Osteocyte (in vitro differentiated cells): ENCODE data around the gene C15orf39. TPM values are rescaled to one million over a fixed set of nuclear protein-coding genes. Genes with fewer than 3 reads are reported as not detected.

Source experiments
- DNase-seq: peaks from one replicate; pipeline ENCODE4 v3.0.0; 2021; ENCODE audit warnings: mixed read lengths; ENCODE audit not compliant: unreplicated experiment; ENCODE audit errors: extremely low spot score
- H3K27ac Mint-ChIP-seq: one replicate; pipeline ENCODE4 v1.8.0; 2021; ENCODE audit warnings: mild to moderate bottlenecking, mixed read lengths; ENCODE audit not compliant: unreplicated experiment
- H3K27me3 Mint-ChIP-seq: one replicate; pipeline ENCODE4 v1.8.0; 2021; ENCODE audit warnings: mixed read lengths; ENCODE audit not compliant: unreplicated experiment
- H3K36me3 Mint-ChIP-seq: one replicate; pipeline ENCODE4 v1.8.0; 2021; ENCODE audit warnings: mixed read lengths; ENCODE audit not compliant: unreplicated experiment
- H3K4me1 Mint-ChIP-seq: one replicate; pipeline ENCODE4 v1.8.0; 2021; ENCODE audit warnings: mixed read lengths; ENCODE audit not compliant: unreplicated experiment
- H3K4me3 Mint-ChIP-seq: one replicate; pipeline ENCODE4 v1.8.0; 2021; ENCODE audit warnings: mild to moderate bottlenecking, moderate library complexity, mixed read lengths; ENCODE audit not compliant: unreplicated experiment
- H3K9me3 Mint-ChIP-seq: one replicate; pipeline ENCODE4 v1.8.0; 2021; ENCODE audit warnings: mixed read lengths; ENCODE audit not compliant: unreplicated experiment
- total RNA-seq: library from RNA; stranded (reverse); gene quantifications from 2 replicates; pipeline ENCODE4 v1.2.1, GENCODE V29; 2021
- TF ChIP-seq, protein P1 (sequence below): fragments of 200-600 bp; sonication (generic); IDR thresholded peaks from 2 replicates; pipeline ENCODE4 v1.5.0; 2021; ENCODE audit warnings: antibody characterized with exemption, mild to moderate bottlenecking, moderate library complexity

Gene C15orf39
- total RNA-seq, 1 donor from 2014 or later: 19.4 TPM

DNA sequence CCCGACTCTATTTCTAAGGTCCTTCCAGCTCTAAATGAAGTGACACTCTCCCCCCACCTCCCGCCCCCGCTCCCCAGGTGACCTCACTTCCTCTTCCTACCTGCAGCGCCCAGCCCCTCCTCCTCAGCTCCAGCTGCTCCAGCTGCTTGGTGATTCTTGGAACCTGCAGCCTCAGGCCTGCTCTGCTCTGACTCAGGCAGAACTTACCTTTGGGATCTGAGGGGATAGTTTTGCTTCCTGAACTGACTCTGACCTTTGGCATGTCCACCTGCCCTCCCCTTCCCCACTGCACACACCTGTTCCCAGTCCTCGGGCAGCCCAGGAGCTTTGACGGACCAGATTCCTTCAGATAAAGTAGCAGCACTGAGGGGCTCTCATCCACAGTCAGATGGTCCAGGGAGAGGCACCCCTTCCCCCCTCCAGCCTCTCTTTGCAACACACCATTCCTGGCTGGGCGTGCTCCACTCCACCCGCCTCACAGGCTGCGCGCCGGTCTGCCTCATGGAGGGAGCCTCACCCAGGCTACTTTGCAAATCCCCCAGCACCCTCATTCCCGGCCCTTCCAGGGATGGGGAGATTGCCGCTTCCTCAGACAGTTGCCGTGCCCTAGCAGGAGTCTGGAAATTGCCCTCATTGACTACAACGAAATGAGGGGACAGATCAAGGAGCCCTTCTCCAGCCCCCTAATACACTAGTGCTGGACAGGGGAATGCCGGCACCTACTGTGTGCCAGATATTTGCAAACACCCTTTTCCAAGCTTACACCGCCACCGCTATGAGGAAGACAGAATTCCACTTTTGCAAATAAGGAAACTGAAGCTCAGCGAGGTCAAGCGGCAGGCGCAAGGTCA lies 692 bp upstream of the C15orf39 start:
- H3K4me1 Mint-ChIP-seq: peaks cover 31% of the 10 kb centered on the region
- TF ChIP-seq, protein P1, sequence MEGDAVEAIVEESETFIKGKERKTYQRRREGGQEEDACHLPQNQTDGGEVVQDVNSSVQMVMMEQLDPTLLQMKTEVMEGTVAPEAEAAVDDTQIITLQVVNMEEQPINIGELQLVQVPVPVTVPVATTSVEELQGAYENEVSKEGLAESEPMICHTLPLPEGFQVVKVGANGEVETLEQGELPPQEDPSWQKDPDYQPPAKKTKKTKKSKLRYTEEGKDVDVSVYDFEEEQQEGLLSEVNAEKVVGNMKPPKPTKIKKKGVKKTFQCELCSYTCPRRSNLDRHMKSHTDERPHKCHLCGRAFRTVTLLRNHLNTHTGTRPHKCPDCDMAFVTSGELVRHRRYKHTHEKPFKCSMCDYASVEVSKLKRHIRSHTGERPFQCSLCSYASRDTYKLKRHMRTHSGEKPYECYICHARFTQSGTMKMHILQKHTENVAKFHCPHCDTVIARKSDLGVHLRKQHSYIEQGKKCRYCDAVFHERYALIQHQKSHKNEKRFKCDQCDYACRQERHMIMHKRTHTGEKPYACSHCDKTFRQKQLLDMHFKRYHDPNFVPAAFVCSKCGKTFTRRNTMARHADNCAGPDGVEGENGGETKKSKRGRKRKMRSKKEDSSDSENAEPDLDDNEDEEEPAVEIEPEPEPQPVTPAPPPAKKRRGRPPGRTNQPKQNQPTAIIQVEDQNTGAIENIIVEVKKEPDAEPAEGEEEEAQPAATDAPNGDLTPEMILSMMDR: no peak
- H3K9me3 Mint-ChIP-seq: no peaks in the 10 kb centered on the region
- H3K27me3 Mint-ChIP-seq: no peaks in the 10 kb centered on the region
- H3K27ac Mint-ChIP-seq: peak overlapping the region; percentile 36
- no peaks in the 10 kb centered on the region for H3K36me3 Mint-ChIP-seq
- no peak for DNase-seq
- peak overlapping the region; percentile 77 for H3K4me3 Mint-ChIP-seq

DNA sequence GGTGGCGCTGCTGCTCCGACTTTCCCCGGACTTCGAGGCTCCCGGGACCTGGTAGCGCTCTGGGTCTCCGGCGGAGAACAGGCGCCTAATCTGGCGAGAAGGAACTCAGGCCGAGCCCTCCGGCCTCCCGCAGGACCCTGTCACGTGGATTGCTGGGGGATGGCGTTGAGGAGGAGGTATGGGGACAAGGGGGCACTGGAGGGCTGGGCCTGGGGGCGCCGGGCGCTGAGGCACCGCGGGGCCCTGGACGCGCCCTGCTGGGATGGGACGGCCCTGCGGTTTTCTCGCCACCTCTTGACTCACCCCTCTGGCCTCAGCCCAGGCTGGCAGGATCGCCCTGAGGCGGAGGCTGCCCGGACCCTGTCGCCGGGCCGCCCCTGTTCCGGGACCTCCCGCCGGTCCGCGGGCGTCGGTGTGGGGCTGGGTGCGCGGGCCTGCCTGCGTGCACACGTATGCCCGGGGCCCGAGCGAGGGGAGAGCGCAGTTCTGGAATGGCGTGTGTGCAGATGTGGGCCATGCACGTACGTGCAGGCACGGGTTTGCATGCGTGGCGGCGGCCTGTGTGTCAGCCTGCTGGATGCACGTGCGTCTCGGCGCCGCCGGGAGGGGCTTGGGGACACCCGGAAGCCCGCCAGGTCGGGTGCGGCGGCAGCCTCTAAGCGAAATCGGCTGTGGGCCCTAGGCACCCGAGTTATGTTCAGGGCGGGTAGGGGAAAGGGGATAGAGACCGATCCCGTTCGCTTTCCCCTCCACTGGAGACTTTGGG lies 752 bp downstream of the C15orf39 start:
- Mint-ChIP-seq H3K4me3 (peak overlapping the region; percentile 86), H3K36me3 (peaks cover 2% of the 10 kb centered on the region)
- DNase-seq: peak; percentile 92

GRCh38 chr15:75203017-75203907 lies 1.6 kb downstream of the C15orf39 start:
- DNase-seq: no peak
- TF ChIP-seq, protein P1: no peak
- Mint-ChIP-seq H3K4me1 (peaks cover 40% of the 10 kb centered on the region), H3K4me3 (peak overlapping the region; percentile 86), H3K36me3 (peaks cover 4% of the 10 kb centered on the region), H3K27me3 (no peaks in the 10 kb centered on the region), H3K9me3 (no peaks in the 10 kb centered on the region), H3K27ac (peak overlapping the region; percentile 85)

More for the DNA sequence above, 752 bp downstream of the C15orf39 start:
- Mint-ChIP-seq H3K4me1 (peaks cover 36% of the 10 kb centered on the region), H3K27me3 (no peaks in the 10 kb centered on the region), H3K27ac (peak overlapping the region; percentile 85), H3K9me3 (no peaks in the 10 kb centered on the region)
- TF ChIP-seq, protein P1: peak; percentile 40

GRCh38 chr15:75203908-75204263 lies 2.2 kb downstream of the C15orf39 start:
- Mint-ChIP-seq H3K27me3 (no peaks in the 10 kb centered on the region), H3K9me3 (no peaks in the 10 kb centered on the region), H3K4me3 (peak overlapping the region; percentile 48), H3K27ac (peak overlapping the region; percentile 50), H3K4me1 (peaks cover 40% of the 10 kb centered on the region), H3K36me3 (peaks cover 4% of the 10 kb centered on the region)
- TF ChIP-seq, protein P1: no peak
- no peak for DNase-seq
